Activated CD8-positive, alpha-beta T cell treated with anti-CD3 and anti-CD28 coated beads, Interleukin-2, amount 10 ng/mL, durations not matched to agents 7 days and 5 days (primary cell): ENCODE measurements around the gene MDM1. TPM values are rescaled to one million over a fixed set of nuclear protein-coding genes. Genes with fewer than 3 reads are reported as not detected.

Source experiments
- ATAC-seq: fragments of 150-1000 bp; cut with Tn5 transposase; one replicate; pipeline ENCODE4 v1.10.0; 2021; ENCODE audit warnings: moderate library complexity
- CTCF ChIA-PET: fragments of 350-600 bp; sonication (Branson Sonifier 250); formaldehyde crosslinking; loops from one replicate; lab custom pipeline; 2021; ENCODE audit warnings: antibody characterized with exemption; lab: Charles Lee
- POLR2A ChIA-PET: fragments of 350-600 bp; sonication (Branson Sonifier 250); formaldehyde crosslinking; loops from one replicate; lab custom pipeline; 2021; ENCODE audit warnings: antibody characterized with exemption; lab: Charles Lee
- DNase-seq: peaks from one replicate; pipeline ENCODE4 v3.0.0-alpha.2; 2020
- H3K27ac Mint-ChIP-seq: one replicate; pipeline ENCODE4 v1.8.0; 2021; ENCODE audit warnings: mild to moderate bottlenecking, mixed read lengths
- H3K27me3 Mint-ChIP-seq: one replicate; pipeline ENCODE4 v1.8.0; 2021; ENCODE audit warnings: low read depth, mixed read lengths
- H3K36me3 Mint-ChIP-seq: one replicate; pipeline ENCODE4 v1.8.0; 2021; ENCODE audit warnings: low read depth, mixed read lengths
- H3K4me1 Mint-ChIP-seq: one replicate; pipeline ENCODE4 v1.8.0; 2021; ENCODE audit warnings: low read depth, mixed read lengths
- H3K4me3 Mint-ChIP-seq: one replicate; pipeline ENCODE4 v1.8.0; 2021; ENCODE audit warnings: mild to moderate bottlenecking, mixed read lengths
- H3K9me3 Mint-ChIP-seq: one replicate; pipeline ENCODE4 v1.8.0; 2022; ENCODE audit warnings: mixed read lengths; ENCODE audit not compliant: insufficient read depth
- total RNA-seq, 2 experiments: library from RNA; stranded (reverse); gene quantifications; one replicate each; pipeline ENCODE4 v1.2.3, GENCODE V29; 2021

Gene MDM1
- total RNA-seq, 2 experiments from 2014 or later = 25.0 to 28.9 TPM

DNA sequence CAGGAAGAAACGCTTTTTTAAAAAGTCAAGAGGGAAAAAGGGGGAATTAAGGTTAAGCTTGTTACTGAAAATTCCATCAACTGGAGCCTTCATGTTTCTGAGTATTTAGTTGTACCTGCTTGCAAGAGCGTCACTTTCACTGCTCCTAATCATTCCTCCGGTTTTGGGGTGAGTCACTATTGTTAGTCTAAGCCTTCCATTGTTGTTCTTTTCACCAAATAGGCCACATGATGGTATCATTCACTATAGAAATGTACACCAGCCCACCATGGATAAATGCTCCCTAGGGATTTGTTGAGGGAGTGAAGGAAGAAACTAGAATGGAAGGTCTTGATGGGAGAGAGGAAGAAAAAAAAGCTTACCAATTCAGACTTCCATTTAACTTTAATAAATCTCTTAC, 81.7 kb downstream of the MDM1 start:
- no peak overlapping the region for H3K27ac Mint-ChIP-seq
- H3K36me3 Mint-ChIP-seq = no peaks in the 10 kb centered on the region
- H3K9me3 Mint-ChIP-seq = no peaks in the 10 kb centered on the region
- POLR2A ChIA-PET = no interaction called here
- no peaks in the 10 kb centered on the region for H3K4me1 Mint-ChIP-seq
- no peak overlapping the region for H3K4me3 Mint-ChIP-seq
- peaks cover 34% of the 10 kb centered on the region for H3K27me3 Mint-ChIP-seq
- ATAC-seq (no peak), DNase-seq (no peak)
- CTCF ChIA-PET = interaction anchor here (0.7 to 3.0 kb wide), 3 partner anchors 11 to 67 kb away, joined by 3 to 9 read pairs (median 6); no protein-coding TSS in a partner anchor

DNA sequence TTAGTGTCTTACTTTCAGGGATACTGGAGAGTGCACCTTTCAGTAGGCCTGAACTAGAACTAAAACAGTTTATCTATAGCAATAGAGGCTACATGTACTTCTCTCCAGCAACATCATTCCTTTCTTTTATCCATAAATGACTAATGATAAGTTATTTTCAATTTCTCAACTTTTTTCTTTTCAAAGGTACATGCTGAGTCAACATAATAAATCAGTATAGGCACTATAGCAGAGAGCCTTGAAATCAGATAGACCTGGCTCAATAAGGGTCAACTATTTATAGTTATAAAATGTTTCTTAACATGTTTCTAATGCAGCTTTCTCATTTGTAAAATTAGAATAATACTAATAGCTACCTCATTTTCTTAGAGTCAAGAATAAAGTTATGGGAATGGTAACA, 84.4 kb downstream of the MDM1 start:
- Mint-ChIP-seq H3K4me1 (no peaks in the 10 kb centered on the region), H3K36me3 (peaks cover 2% of the 10 kb centered on the region), H3K4me3 (no peak overlapping the region), H3K27ac (no peak overlapping the region), H3K27me3 (peaks cover 29% of the 10 kb centered on the region), H3K9me3 (no peaks in the 10 kb centered on the region)
- DNase-seq = no peak
- ChIA-PET POLR2A (no interaction called here), CTCF (interaction anchor here (3.2 kb wide), 1 partner anchor 11 kb away, joined by 9 read pairs; no protein-coding TSS in a partner anchor)
- no peak for ATAC-seq

DNA sequence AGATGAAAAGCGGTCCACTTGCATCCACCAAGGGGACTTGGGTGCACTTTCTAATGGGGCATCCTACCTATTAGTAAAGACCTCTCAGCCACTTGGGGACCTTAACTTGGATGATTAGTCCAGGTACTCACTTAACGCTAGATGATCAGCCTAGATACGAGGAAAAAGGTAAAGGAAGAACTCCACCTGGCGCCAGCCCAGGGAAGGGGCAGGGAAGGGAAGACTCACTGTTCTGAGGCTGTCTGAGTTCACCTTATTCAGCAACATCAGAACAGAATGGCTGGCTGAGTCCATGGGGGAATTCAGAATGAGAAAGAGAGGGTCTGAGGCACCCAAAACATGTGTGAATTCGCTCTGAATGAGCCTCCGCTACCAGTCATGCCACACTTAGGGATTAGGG, 85.8 kb downstream of the MDM1 start:
- ChIA-PET CTCF (interaction anchor here (1.7 to 3.2 kb wide), 2 partner anchors 10 to 13 kb away, joined by 4 to 9 read pairs; no protein-coding TSS in a partner anchor), POLR2A (no interaction called here)
- ATAC-seq (no peak), DNase-seq (no peak)
- H3K27ac Mint-ChIP-seq = no peak overlapping the region
- no peaks in the 10 kb centered on the region for H3K9me3 Mint-ChIP-seq
- H3K36me3 Mint-ChIP-seq = peaks cover 3% of the 10 kb centered on the region
- H3K27me3 Mint-ChIP-seq = peaks cover 20% of the 10 kb centered on the region
- H3K4me1 Mint-ChIP-seq = peaks cover 7% of the 10 kb centered on the region
- no peak overlapping the region for H3K4me3 Mint-ChIP-seq

DNA sequence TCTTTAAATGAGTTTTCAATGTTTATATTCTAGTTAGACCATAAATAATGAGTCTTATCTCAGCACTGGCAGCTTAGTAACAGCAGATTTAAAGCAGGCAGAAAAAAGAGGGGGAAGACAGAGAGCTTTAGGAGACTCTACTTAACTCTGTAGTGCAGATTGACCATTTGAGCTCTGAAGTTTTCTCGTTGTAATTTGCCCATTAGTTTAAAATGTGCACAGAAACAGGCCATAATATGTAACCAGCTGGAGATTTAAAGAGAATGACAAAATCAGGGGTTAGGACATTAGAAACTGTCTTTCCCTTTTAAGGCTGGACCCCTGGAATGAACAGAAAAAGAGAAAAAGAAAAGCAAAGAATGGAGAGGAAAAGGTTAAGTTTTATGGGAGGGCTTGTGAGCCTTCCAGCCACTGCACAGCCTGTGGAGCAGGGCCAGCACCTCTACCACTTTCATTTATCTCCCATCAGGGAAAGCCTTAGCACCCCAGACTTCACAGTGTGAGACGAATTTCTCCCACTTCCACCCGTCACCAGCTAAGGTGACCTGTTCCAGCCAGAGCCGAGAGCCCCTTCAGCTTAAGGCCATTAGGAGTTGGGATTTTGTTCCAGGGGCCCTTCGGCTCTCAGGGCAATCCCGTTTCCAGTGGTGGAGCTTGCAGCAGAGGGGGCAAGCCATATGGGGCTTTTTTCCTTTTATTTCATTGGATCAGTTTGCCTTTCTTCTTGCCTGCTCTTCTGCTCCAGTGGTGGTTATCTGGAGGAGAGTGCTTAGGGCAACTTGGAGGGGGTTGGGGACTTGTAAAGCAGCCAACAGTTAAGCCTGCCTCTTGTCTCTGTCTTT, 86.8 kb downstream of the MDM1 start:
- peaks cover 3% of the 10 kb centered on the region for H3K36me3 Mint-ChIP-seq
- H3K4me3 Mint-ChIP-seq = no peak overlapping the region
- no peak for DNase-seq
- peaks cover 16% of the 10 kb centered on the region for H3K4me1 Mint-ChIP-seq
- no peak for ATAC-seq
- ChIA-PET POLR2A (no interaction called here), CTCF (interaction anchor here (0.8 to 1.7 kb wide), 5 partner anchors 14 to 205 kb away, joined by 4 to 5 read pairs (median 4); no protein-coding TSS in a partner anchor)
- H3K9me3 Mint-ChIP-seq = no peaks in the 10 kb centered on the region
- peaks cover 17% of the 10 kb centered on the region for H3K27me3 Mint-ChIP-seq
- no peak overlapping the region for H3K27ac Mint-ChIP-seq

Other genes with a start within 250 kb of the MDM1 start
- 1 to 10 TPM; 3.1 to 5.0 TPM for gene IFNG, start 172.6 kb downstream of the MDM1 start, total RNA-seq
- under 1 TPM in 1 of 2 experiments, not detected in 1; 0.23 TPM for gene IL26, start 106.6 kb downstream of the MDM1 start, total RNA-seq
- gene IL22, start 78.8 kb downstream of the MDM1 start, total RNA-seq = not detected